ENCODE data around the gene ZNF547. TPM values are rescaled to one million over a fixed set of nuclear protein-coding genes. Genes with fewer than 3 reads are reported as not detected.

ZNF547 gene
- total RNA-seq = 7.8 TPM

DNA sequence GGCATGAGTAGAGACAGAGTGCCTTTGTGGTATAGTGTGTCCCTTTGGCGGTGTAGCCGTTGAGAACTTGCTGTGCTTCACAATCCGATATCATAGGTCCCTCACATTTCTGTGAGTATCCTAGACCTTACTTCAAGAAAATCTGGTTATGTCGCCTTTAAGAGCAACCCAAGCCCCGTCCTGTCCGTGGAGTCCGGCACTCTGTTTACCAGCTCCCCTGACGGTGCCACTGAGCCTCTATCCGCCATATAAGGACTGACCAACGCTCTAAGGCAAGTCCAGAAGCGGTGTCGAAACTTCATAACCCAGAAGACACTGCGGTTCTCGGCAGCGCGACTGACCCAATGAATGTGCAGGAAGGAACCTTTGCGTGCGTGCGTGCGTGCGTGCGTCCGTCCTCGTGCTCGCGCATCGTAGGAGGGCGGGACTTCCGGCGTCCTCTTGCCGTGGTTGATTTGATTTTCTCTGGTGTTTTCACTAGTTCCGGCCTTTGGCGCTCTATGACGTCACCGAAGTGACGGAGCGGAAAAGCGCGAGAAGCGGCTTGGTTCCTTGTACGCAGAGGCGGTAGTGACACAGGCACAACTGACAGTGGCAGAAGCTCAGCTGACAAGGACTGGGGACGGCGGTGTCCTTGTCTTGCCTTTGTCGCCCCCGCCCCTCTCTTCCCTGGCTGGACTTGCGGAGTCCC, at the start of gene ZNF547, which contains the start of gene TRAPPC2B:
Gene ZNF547, plus strand, starts transcription at position 555 of the 691 bp plus-strand sequence. CDS start 5,005 bp downstream, outside the sequence.
Gene TRAPPC2B, plus strand, starts transcription at position 555 of the 691 bp plus-strand sequence. CDS start 1,283 bp downstream, outside the sequence.

DNA sequence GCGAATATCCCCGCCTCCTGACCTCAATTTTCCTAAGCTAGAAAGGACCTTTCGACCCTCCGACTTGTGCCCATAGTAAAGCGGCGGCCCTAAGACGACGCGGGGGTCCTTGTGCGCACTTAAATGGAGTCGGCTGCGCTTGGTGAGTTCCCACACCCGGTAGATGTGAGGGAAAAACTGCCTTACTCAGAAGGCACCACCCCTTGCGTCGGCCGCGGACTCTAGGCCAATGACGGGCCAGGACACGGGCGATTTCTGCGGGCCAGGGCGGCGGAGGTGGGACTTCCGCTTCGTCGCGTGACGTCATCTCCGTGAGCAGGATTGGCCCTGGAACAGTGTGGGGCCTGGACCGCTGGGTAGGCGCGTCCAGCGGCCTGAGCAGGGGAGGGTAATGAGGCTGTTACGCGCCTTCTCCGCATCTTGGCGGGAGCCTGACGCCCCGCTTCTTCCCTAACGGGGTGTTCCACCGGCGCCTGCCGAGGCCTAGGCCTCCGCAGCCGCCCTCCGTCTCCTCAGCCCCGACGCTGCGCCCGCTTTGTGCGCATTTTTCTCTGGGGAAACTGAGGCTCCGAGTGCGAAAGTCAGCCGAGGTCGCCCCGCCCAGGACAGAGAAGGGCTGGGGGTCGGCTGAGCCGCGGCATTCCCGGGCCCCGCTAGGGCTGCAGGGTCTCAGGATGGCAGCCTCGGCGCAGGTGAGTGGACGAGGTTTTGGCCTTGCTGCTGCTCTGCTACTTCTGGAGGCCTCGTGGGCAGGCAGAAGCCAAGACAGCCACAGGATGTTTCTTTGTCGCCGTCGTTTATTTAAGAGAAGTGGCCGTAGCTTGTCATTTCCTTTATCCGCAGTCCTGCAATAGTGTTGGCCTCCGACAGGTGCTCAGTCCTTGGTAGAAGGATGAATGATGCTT, 42.9 kb upstream of the ZNF547 start, which contains the start of gene ZNF543:
Gene ZNF543, plus strand, starts transcription at position 293 of the 905 bp plus-strand sequence. Its CDS starts 382 bp downstream, at position 675.

DNA sequence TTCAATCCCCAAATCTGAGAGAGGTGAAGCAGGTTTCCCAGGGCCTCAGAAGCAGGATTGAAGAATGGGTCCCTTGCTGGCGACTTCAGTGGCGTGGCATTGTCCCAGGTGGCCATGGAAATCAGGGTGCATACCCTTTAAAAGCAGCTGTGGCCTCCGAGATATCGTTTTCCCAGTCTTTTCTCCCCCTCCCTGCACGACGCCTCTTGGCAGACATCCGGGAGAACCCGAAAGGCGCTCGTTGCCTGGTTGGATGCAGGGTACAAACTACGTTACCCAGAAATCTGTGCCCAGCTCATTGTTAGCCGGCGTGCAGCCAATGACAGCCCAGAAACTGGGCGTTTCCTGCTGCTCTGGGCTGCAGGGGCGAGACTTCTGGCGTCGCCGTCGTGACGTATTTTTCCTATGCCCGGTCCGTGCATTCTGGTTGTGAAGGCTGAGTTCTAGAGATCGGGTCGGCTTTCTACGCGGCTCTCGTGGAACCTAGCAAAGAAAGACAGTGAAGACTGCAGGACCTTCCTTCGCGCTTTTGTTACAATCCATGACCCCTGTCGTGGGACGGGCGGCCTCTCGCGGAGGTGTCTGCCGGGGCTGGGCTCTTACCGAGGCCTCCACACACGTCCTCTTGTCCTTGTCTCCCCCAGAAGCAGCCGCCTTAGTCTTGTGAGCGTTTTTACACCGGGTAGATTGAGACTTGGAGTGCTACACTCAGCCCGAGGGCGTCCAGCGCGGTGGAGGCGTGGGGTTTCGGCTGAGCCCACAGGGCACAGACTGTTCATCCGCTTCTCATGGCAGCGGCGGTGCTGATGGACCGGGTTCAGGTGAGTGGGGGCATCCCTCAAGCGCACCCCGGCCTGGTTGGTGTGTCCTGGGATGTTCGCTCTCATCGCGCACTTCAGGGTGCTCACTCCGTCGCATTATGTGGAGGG, 12.2 kb upstream of the ZNF547 start, which contains the start of gene ZNF304:
Gene ZNF304, plus strand, starts transcription at position 395 of the 929 bp plus-strand sequence. Its CDS starts 394 bp downstream, at position 789.

DNA sequence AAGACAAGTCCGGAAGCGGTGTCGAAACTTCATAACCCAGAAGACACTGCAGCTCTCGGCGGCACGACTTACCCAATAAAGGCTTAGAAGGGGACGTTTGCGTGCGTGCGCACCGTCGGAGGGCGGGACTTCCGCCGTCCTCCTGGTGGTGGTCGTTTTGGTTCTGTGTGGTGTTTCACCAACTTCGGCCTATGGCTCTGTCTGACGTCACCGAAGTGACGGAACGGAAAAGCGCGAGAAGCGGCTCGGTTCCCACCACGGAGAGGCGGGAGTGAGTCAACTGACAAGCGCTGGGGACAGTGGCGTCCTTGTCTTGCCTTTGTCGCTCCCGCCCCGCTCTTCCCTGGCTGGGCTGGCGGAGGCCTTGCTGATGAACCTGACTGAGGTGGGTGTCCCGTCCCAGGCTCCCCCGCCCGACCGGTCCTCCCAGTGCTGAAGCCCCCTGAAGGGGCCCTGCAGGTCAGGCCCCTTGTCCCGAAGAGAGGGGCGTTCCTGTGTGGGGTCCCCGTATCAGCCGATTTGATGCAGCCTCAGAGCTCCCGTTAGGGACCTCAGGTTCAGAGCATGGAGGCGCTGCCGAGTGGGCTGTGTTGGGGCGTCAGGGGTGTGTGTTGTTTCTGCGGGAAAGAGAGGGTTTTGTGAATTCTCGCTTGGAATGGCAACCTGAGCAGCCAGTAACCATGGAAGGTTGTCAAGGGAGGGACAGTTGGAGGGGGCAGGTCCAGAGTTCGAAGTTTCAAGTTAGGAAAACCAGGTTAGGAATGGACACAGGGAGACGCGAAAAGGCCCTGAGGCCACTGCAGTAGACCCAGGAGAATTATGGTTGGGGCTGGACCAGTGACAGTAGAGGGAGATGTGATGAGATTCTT, 26.6 kb downstream of the ZNF547 start, which contains the start of gene ZNF548:
Gene ZNF548, plus strand, starts transcription at position 125 of the 869 bp plus-strand sequence. Its CDS starts 246 bp downstream, at position 371.

DNA sequence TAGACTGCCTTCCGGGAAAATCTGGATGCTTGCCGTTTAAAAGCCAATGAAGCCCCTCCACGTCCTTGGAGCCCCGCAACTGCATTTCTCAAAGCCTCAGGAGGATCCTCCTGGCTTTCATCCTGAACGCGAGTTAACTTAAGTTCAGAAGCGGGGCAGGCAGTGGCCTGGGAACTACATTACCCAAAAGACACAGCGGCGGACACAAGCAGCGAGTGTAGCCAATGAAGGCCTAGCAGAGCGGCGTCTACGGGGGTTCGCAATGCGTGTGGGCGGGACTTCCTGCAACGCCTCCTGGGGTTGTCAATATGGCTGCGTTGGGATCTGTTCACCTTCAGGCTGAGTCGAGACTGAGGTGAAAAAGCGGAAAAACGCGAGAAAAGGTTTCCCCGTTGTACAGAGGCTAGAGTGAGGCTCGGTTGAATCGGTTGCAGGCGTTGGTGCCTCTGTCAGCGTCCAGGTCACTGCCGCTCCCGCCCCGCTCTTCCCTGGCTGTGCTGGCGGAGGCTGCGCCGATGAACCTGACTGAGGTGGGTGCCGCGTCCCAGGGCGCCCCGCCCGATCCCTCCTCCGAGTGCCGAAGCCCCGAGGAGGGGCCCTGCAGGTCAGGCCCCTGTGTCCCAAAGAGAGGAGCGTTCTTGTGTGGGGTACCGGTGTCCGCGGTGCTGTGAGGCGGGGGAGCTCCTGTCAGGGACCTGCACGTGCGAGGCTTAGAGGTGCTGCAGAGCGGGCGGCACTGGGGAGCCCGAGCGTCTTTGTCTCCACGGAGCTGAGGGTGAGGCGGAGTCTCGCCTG, 47.7 kb downstream of the ZNF547 start, which contains the start of gene ZNF17:
Gene ZNF17, plus strand, starts transcription at position 285 of the 795 bp plus-strand sequence. CDS start 2,455 bp downstream, outside the sequence.

Other genes with a start within 250 kb of the ZNF547 start
- not detected for gene USP29, start 243.6 kb upstream of the ZNF547 start, total RNA-seq
- gene ZIM3, start 218.3 kb upstream of the ZNF547 start, total RNA-seq = not detected
- not detected for gene DUXA, start 196.1 kb upstream of the ZNF547 start, total RNA-seq
- gene ZNF264, start 172.1 kb upstream of the ZNF547 start, total RNA-seq = 30.4 TPM
- 0.69 TPM for gene AURKC, start 132.5 kb upstream of the ZNF547 start, total RNA-seq
- 30.2 TPM for gene ZNF805, start 122.9 kb upstream of the ZNF547 start, total RNA-seq
- 128 TPM for gene ZNF460, start 83.1 kb upstream of the ZNF547 start, total RNA-seq
- 26.5 TPM for gene ZNF543, start 43.1 kb upstream of the ZNF547 start, total RNA-seq
- 19.8 TPM for gene ZNF304, start 12.3 kb upstream of the ZNF547 start, total RNA-seq
- gene TRAPPC2B, start within 50 bp of the ZNF547 start, total RNA-seq = 20.5 TPM
- gene ZNF548, start 26.3 kb downstream of the ZNF547 start, total RNA-seq = 35.1 TPM
- 30.7 TPM for gene ZNF17, start 47.6 kb downstream of the ZNF547 start, total RNA-seq
- gene ZNF749, start 71.8 kb downstream of the ZNF547 start, total RNA-seq = 33.9 TPM
- 5.5 TPM for gene VN1R1, start 93.6 kb downstream of the ZNF547 start, total RNA-seq
- 66.7 TPM for gene ZNF772, start 114.0 kb downstream of the ZNF547 start, total RNA-seq
- gene ZNF419, start 124.2 kb downstream of the ZNF547 start, total RNA-seq = 21.7 TPM
- 18.7 TPM for gene ZNF773, start 136.4 kb downstream of the ZNF547 start, total RNA-seq
- gene ZNF549, start 163.8 kb downstream of the ZNF547 start, total RNA-seq = 19.6 TPM
- gene ZNF550, start 196.3 kb downstream of the ZNF547 start, total RNA-seq = 13.4 TPM
- 14.1 TPM for gene ZNF416, start 215.4 kb downstream of the ZNF547 start, total RNA-seq
- 24.2 TPM for gene ZIK1, start 220.6 kb downstream of the ZNF547 start, total RNA-seq
- gene ZNF530, start 236.3 kb downstream of the ZNF547 start, total RNA-seq = 5.3 TPM

Data from diencephalon (tissue), 1 donor.